K562 treated with DMSO at 1 percent for 12 hours (cell line): ENCODE data around the gene BUD31. TPM values are rescaled to one million over a fixed set of nuclear protein-coding genes. Genes with fewer than 3 reads are reported as not detected.

Source experiments
- total RNA-seq: library from RNA; unstranded; fragments of 300-600 nt; gene quantifications from 2 replicates; pipeline ENCODE4 v1.2.3, GENCODE V29; 2022; ENCODE audit not compliant: insufficient read depth

BUD31 gene
- 267 and 275 TPM in 2 replicates for total RNA-seq

GRCh38 chr7:99408379-99409191 lies at the start of gene BUD31, which contains the start of gene PDAP1:
Gene BUD31 (plus strand): TSS chr7:99408969. CDS start chr7:99411093, 2,124 bp downstream.
Gene PDAP1 (minus strand): TSS chr7:99408597. CDS start chr7:99408548, 49 bp downstream.

GRCh38 chr7:99374111-99375064 lies 34.4 kb upstream of the BUD31 start, which contains the start of gene ARPC1B:
Gene ARPC1B (plus strand): TSS chr7:99374730. CDS start chr7:99385715, 10,985 bp downstream.

GRCh38 chr7:99438573-99439480 lies 30.1 kb downstream of the BUD31 start, which contains the start of the genes CPSF4 and PTCD1:
Gene CPSF4 (plus strand): TSS chr7:99438943. CDS start chr7:99439083, 140 bp downstream.
Gene PTCD1 (minus strand): TSS chr7:99438798. CDS start chr7:99435242, 3,556 bp downstream.

Other genes starting within 250 kb of the BUD31 start
- not detected in 2 replicates for gene KPNA7, start 200.9 kb upstream of the BUD31 start, total RNA-seq
- gene MYH16, start 136.1 kb upstream of the BUD31 start, total RNA-seq: not detected in 2 replicates
- 116 and 161 TPM in 2 replicates for gene ARPC1A, start 83.1 kb upstream of the BUD31 start, total RNA-seq
- gene ARPC1B, start 34.2 kb upstream of the BUD31 start, total RNA-seq: 633 and 716 TPM in 2 replicates
- gene PDAP1, start 372 bp upstream of the BUD31 start, total RNA-seq: 114 and 162 TPM in 2 replicates
- gene PTCD1, start 29.8 kb downstream of the BUD31 start, total RNA-seq: 8.7 and 11.1 TPM in 2 replicates
- gene CPSF4, start 30.0 kb downstream of the BUD31 start, total RNA-seq: 71.2 and 94.9 TPM in 2 replicates
- gene ATP5MF, start 57.2 kb downstream of the BUD31 start, total RNA-seq: 1,063 and 1,126 TPM in 2 replicates
- gene ZNF789, start 63.9 kb downstream of the BUD31 start, total RNA-seq: 7.2 and 22.3 TPM in 2 replicates
- 18.0 and 28.2 TPM in 2 replicates for gene ZNF394, start 91.3 kb downstream of the BUD31 start, total RNA-seq
- gene ZKSCAN5, start 95.7 kb downstream of the BUD31 start, total RNA-seq: 6.2 and 15.0 TPM in 2 replicates
- 3.5 and 11.1 TPM in 2 replicates for gene FAM200A, start 143.1 kb downstream of the BUD31 start, total RNA-seq
- 37.2 and 85.5 TPM in 2 replicates for gene ZNF655, start 149.7 kb downstream of the BUD31 start, total RNA-seq
- gene TMEM225B, start 189.3 kb downstream of the BUD31 start, total RNA-seq: not detected in 2 replicates
- 6.8 and 12.2 TPM in 2 replicates for gene ZSCAN25, start 208.0 kb downstream of the BUD31 start, total RNA-seq